GM18520 (cell line): ENCODE results near the gene MPEG1.
A peak's percentile ranks its signal among the peaks of the same experiment; 100 is the strongest.

ENCODE experiments used
- ATAC-seq: cut with Tn5 transposase; IDR thresholded peaks from one replicate; pipeline ENCODE4 v1.9.1; 2021; ENCODE audit not compliant: unreplicated experiment

The MPEG1 gene

GRCh38 chr11:59171508-59172322 is 41.0 kb downstream of the MPEG1 start, which contains the start of gene DTX4:
Gene DTX4 (plus strand): TSS chr11:59172132. CDS start chr11:59172596, 464 bp downstream.
- peak; percentile 52 for ATAC-seq

GRCh38 chr11:59164028-59164427 is 48.7 kb downstream of the MPEG1 start:
- no peak for ATAC-seq
